Activated CD8-positive, alpha-beta memory T cell treated with anti-CD3 and anti-CD28 coated beads, Interleukin-2, amount 10 ng/mL, durations not matched to agents 7 days and 5 days (primary cell): ENCODE measurements around the gene SPATA45. TPM values are rescaled to one million over a fixed set of nuclear protein-coding genes. Genes with fewer than 3 reads are reported as not detected.
"Not testable (repeated sequence)": the region's sequence is repeated elsewhere in the genome, so short reads cannot be mapped to it uniquely, and the experiment has no call there.

Experiments used
- ATAC-seq: fragments of 150-1000 bp; cut with Tn5 transposase; one replicate; pipeline ENCODE4 v1.10.0; 2021; ENCODE audit warnings: moderate library complexity
- CTCF ChIA-PET: fragments of 350-600 bp; sonication (Branson Sonifier 250); formaldehyde crosslinking; loops from one replicate; lab custom pipeline; 2021; ENCODE audit warnings: antibody characterized with exemption; lab: Charles Lee
- DNase-seq: peaks from one replicate; pipeline ENCODE4 v3.0.0-alpha.2; 2020
- H3K27ac Mint-ChIP-seq: one replicate; pipeline ENCODE4 v1.8.0; 2021; ENCODE audit warnings: mild to moderate bottlenecking, mixed read lengths
- H3K27me3 Mint-ChIP-seq: one replicate; pipeline ENCODE4 v1.8.0; 2021; ENCODE audit warnings: mixed read lengths
- H3K36me3 Mint-ChIP-seq: one replicate; pipeline ENCODE4 v1.8.0; 2021; ENCODE audit warnings: mild to moderate bottlenecking, mixed read lengths
- H3K4me1 Mint-ChIP-seq: one replicate; pipeline ENCODE4 v1.8.0; 2021; ENCODE audit warnings: mixed read lengths
- H3K4me3 Mint-ChIP-seq: one replicate; pipeline ENCODE4 v1.8.0; 2021; ENCODE audit warnings: mild to moderate bottlenecking, moderate library complexity, mixed read lengths
- H3K9me3 Mint-ChIP-seq: one replicate; pipeline ENCODE4 v1.8.0; 2022; ENCODE audit warnings: low read depth, mixed read lengths
- total RNA-seq, 2 experiments: library from RNA; stranded (reverse); gene quantifications; one replicate each; pipeline ENCODE4 v1.2.3, GENCODE V29; 2021

Gene SPATA45
- total RNA-seq, 2 experiments from 2014 or later = not detected

GRCh38 chr1:212858461-212859265 lies 11.2 kb upstream of the SPATA45 start:
- CTCF ChIA-PET = interaction anchor here (1.1 to 1.3 kb wide), 2 partner anchors 13 to 77 kb away, joined by 3 to 4 read pairs; no protein-coding TSS in a partner anchor
- no peak overlapping the region for H3K4me3 Mint-ChIP-seq

GRCh38 chr1:212857992-212858460 lies 10.6 kb upstream of the SPATA45 start, which contains the start of gene FLVCR1:
Gene FLVCR1 (plus strand): TSS chr1:212858275. CDS start chr1:212858453, 178 bp downstream.
- Mint-ChIP-seq H3K36me3 (peaks cover 16% of the 10 kb centered on the region), H3K27me3 (no peaks in the 10 kb centered on the region), H3K27ac (peak within 1 kb of the TSS; percentile 96), H3K4me1 (peaks cover 15% of the 10 kb centered on the region), H3K4me3 (no peak within 1 kb of the TSS), H3K9me3 (no peaks in the 10 kb centered on the region)
- ATAC-seq = peak; percentile 99
- DNase-seq = peak; percentile 99
- CTCF ChIA-PET = interaction anchor here (0.6 to 1.3 kb wide), 2 partner anchors 76 to 108 kb away, joined by 3 to 4 read pairs; no protein-coding TSS in a partner anchor

More at GRCh38 chr1:212858461-212859265, 11.2 kb upstream of the SPATA45 start:
- H3K27me3 Mint-ChIP-seq = no peaks in the 10 kb centered on the region
- DNase-seq (peak; percentile 51), ATAC-seq (peak; percentile 32)
- H3K9me3 Mint-ChIP-seq = no peaks in the 10 kb centered on the region
- H3K36me3 Mint-ChIP-seq = peaks cover 15% of the 10 kb centered on the region
- peaks cover 17% of the 10 kb centered on the region for H3K4me1 Mint-ChIP-seq
- peak overlapping the region; percentile 96 for H3K27ac Mint-ChIP-seq

DNA sequence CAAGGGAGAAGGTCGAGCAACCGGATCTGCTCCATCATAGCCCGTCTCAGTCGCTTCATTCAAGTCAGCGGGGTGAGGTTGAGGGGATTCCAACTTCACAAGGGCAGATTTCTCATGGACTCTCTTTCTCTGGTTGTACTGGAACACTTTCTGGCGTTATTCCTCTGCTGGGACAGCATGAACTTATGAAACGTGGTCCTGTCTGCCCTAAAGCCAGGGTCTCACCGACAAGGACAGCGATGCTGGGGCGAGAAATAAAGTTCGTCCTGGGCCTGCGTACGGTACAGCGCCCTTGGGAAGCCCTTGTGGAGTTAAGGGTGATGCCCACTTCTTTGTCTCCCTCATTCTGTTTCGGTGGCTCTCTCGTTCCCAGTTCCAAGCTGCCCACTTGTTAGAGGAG lies 9.3 kb upstream of the SPATA45 start:
- H3K4me1 Mint-ChIP-seq = peaks cover 15% of the 10 kb centered on the region
- peaks cover 21% of the 10 kb centered on the region for H3K36me3 Mint-ChIP-seq
- CTCF ChIA-PET = interaction anchor here (0.8 kb wide), 1 partner anchor 192 kb away, joined by 4 read pairs; no protein-coding TSS in a partner anchor
- no peak for DNase-seq
- no peak overlapping the region for H3K4me3 Mint-ChIP-seq
- no peaks in the 10 kb centered on the region for H3K9me3 Mint-ChIP-seq
- no peaks in the 10 kb centered on the region for H3K27me3 Mint-ChIP-seq
- ATAC-seq = no peak
- H3K27ac Mint-ChIP-seq = no peak overlapping the region

DNA sequence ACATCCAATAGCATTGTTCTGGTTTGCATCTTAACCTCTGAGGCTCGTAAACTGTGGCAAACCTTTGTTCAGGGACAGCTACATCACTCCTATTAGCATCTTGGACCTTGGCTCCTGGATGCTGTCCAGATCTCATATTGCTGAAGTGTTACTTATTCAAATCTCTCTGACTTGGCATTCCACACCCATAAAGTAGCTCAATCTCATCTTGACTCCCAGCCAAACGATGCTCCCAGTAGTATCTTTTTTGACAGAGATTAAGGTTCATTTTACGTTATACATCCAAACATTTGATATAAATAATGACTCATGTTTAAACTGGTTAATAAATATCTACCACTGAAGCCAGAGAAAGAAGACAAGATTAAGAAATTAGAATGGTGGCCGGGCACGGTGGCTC lies 6.2 kb upstream of the SPATA45 start:
- CTCF ChIA-PET = interaction anchor here (1.2 kb wide), 1 partner anchor 15 kb away, joined by 3 read pairs; no protein-coding TSS in a partner anchor
- H3K4me1 Mint-ChIP-seq = peaks cover 12% of the 10 kb centered on the region
- H3K36me3 Mint-ChIP-seq = peaks cover 19% of the 10 kb centered on the region
- no peak overlapping the region for H3K4me3 Mint-ChIP-seq
- H3K27ac Mint-ChIP-seq = no peak overlapping the region
- H3K9me3 Mint-ChIP-seq = no peaks in the 10 kb centered on the region
- no peak for DNase-seq
- no peaks in the 10 kb centered on the region for H3K27me3 Mint-ChIP-seq
- no peak for ATAC-seq

DNA sequence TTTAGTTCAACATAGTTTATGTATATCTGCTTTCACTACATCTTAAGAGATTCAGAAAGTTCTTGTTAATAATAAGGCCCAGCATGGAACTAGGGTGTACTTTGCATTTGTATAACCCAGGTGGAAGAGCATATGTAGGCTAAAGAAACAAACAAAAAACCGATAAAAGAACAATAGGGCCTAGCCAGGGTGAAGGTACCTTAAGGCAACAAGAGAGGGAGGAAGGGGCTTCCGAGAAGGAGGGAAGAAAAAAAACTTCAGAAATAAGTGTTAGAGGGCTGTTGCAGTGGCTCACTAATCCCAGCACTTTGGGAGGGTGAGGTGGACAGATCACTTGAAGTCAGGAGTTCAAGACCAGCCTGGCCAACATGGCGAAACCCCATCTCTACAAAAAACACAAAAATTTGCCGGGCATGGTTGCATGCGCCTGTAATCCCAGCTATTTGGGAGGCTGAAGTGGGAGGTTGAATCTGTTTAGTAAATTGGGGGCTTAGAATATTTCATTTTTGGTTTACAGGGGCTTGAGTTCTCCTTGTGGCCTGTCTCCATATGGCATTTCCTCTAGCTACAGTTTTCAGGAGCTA lies 4.7 kb upstream of the SPATA45 start:
- CTCF ChIA-PET = interaction anchor here (0.6 kb wide), 1 partner anchor 46 kb away, joined by 3 read pairs; no protein-coding TSS in a partner anchor
- no peak for DNase-seq

DNA sequence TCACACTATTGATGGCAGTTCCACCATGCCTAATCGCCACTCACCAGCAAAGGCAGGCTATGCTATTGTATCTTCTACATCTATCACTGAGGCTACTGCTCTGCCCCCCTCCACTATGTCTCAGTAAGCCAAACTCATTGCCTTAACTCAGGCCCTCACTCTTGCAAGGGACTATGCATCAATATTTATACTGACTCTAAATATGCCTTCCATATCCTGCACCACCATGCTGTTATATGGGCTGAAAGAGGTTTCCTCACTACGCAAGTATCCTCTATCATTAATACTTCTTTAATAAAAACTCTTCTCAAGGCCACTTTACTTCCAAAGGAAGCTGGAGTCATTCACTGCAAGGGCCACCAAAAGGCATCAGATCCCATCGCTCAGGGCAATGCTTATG lies 2.9 kb downstream of the SPATA45 start:
- CTCF ChIA-PET = interaction anchor here (0.7 kb wide), 1 partner anchor 150 kb away, joined by 3 read pairs; no protein-coding TSS in a partner anchor
- not testable (repeated sequence) for H3K9me3 Mint-ChIP-seq, H3K27ac Mint-ChIP-seq, H3K4me3 Mint-ChIP-seq, H3K4me1 Mint-ChIP-seq, ATAC-seq, H3K36me3 Mint-ChIP-seq, DNase-seq, H3K27me3 Mint-ChIP-seq

More for the DNA sequence above, 4.7 kb upstream of the SPATA45 start:
- Mint-ChIP-seq H3K4me3 (no peak overlapping the region), H3K27me3 (no peaks in the 10 kb centered on the region), H3K36me3 (peaks cover 19% of the 10 kb centered on the region), H3K9me3 (no peaks in the 10 kb centered on the region), H3K4me1 (peaks cover 12% of the 10 kb centered on the region), H3K27ac (no peak overlapping the region)
- no peak for ATAC-seq

DNA sequence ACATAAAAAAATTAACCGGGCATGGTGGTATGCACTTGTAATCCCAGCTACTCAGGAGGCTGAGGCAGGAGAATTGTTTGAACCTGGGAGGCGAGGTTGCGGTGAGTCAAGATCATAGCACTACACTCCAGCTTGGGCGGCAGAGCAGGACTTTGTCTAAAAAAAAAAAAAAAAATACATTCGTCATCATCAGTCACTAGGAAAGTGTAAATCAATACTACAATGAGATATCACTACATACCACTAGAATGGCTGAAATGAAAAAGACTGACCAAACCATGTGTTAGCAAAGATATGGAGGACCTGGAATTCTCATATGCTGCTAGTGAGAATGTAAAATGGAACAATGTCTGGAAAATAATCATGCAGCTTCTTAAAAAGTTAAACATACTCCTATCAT lies 9.3 kb downstream of the SPATA45 start:
- Mint-ChIP-seq H3K36me3 (no peaks in the 10 kb centered on the region), H3K4me3 (no peak overlapping the region), H3K27me3 (no peaks in the 10 kb centered on the region), H3K27ac (no peak overlapping the region), H3K9me3 (no peaks in the 10 kb centered on the region), H3K4me1 (no peaks in the 10 kb centered on the region)
- CTCF ChIA-PET = interaction anchor here (1.7 kb wide), 1 partner anchor 16 kb away, joined by 3 read pairs; no protein-coding TSS in a partner anchor
- ATAC-seq (no peak), DNase-seq (no peak)

DNA sequence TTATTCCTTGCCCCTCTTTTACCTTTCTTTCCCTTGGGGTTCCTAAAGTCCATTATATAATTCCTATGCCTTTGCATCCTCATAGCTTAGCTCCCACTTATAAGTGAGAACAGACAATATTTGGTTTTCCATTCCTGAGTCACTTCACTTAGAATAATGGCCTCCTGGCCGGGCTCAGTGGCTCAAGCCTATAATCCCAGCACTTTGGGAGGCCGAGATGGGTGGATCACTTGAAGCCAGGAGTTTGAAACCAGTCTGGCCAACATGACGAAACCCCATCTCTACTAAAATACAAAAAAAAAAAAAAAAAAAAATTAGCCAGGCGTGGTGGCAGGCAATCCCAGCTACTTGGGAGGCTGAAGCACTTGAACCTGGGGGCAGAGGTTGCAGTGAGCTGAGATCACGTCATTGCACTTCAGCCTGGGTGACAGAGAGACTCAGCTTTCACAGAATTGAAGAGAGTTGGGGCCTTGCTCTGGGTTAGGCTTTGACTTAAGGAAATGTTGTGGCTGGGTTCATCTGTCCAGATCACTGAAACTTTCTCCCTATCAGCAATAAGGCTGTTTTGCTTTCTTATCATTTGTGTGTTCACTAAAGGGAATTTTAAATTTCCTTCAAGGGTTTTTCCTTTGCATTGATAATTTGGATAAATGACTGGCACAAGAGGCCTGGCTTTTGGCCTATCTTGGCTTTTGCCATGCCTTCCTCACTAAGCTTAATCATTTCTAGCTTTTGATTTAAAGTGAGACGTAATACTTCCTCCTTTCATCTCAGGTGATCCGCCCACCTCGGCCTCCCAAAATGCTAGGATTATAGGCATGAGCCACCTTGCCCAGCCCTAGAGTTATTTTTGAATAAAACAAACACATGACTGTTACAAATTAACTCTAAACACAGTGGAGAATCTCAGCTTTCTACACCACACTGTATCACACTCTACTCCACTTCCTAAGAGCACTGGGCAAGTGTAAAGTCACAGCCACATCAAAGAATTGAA lies 13.9 kb downstream of the SPATA45 start:
- CTCF ChIA-PET, H3K36me3 Mint-ChIP-seq, ATAC-seq: not testable (repeated sequence)

DNA sequence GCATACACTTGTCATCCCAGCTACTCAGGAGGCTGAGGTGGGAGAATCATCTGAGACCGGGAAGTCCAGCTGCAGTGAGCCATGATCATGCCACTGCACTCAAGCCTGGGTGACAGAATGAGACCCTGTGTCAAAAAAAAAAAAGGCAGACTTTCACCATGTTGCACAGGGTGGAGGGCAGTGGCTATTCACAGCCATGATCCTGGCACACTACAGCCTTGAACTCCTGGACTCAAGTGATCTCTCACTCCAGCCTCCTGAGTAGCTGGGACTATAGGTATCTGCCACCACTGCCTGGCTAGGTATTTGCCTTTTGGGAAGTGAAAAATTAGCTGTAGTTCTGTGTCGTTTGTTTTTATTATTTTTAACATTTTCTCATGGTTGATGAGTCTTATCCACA lies 19.1 kb downstream of the SPATA45 start:
- Mint-ChIP-seq H3K36me3 (peaks cover 5% of the 10 kb centered on the region), H3K27ac (no peak overlapping the region), H3K4me3 (no peak overlapping the region), H3K9me3 (peaks cover 12% of the 10 kb centered on the region), H3K27me3 (no peaks in the 10 kb centered on the region), H3K4me1 (no peaks in the 10 kb centered on the region)
- DNase-seq = no peak
- CTCF ChIA-PET = interaction anchor here (1.1 kb wide), 1 partner anchor 13 kb away, joined by 3 read pairs; no protein-coding TSS in a partner anchor
- ATAC-seq = no peak

More for the DNA sequence above, 13.9 kb downstream of the SPATA45 start:
- not testable (repeated sequence) for H3K27me3 Mint-ChIP-seq, H3K9me3 Mint-ChIP-seq, H3K27ac Mint-ChIP-seq, H3K4me3 Mint-ChIP-seq, H3K4me1 Mint-ChIP-seq, DNase-seq

DNA sequence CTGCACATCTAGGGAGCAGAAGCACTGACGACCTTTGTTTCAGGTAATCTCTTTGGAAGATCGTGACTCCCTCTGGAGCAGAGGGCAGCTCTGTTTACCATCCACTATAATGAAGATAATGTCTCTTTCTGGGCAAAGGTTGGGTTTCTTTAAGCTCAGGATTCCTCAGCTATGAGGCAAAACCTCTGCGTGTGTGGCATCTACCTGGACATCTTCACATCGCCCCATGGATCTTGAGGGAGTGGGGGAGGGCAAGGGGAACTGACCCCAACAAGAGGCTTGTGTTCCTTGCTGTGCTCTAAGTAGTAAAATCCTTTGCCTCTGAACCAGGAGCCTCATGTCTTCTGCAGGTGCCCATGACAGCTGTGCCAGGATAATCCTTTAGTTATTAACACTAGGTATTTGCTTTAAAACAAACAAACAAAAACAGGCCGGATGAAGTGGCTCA lies 19.6 kb downstream of the SPATA45 start:
- no peaks in the 10 kb centered on the region for H3K4me1 Mint-ChIP-seq
- H3K4me3 Mint-ChIP-seq = no peak overlapping the region
- H3K36me3 Mint-ChIP-seq = peaks cover 6% of the 10 kb centered on the region
- DNase-seq = no peak
- peaks cover 14% of the 10 kb centered on the region for H3K9me3 Mint-ChIP-seq
- no peaks in the 10 kb centered on the region for H3K27me3 Mint-ChIP-seq
- no peak for ATAC-seq
- no peak overlapping the region for H3K27ac Mint-ChIP-seq
- CTCF ChIA-PET = interaction anchor here (0.9 to 1.1 kb wide), 2 partner anchors 13 kb away, joined by 3 read pairs; no protein-coding TSS in a partner anchor

DNA sequence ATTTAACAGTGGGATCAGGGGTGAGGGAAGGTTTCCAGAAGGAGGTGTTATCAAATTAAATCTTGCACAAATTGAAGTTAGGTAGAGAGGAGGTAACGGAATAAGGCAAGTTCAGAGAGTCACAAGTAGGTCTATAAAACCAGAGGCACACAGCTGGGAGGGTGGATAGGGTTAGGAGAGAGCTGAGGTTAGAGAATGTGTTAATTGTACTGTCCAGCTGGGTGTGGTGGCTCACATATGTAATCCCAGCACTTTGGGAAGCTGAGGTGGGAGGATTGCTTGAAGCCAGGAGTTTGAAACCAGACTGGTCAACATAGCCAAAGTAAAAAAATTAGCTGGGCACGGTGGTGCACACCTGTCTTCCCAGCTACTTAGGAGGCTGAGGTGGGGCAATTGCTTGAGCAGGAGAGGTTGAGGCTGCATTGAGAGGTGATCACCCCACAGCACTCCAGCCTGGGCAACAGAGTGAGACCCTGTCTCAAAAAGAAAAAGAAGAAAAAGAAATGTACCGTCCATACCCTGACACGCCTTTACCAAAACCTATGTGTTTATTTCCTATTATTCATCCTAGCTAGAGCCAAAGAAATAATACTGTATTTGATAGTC lies 20.2 kb downstream of the SPATA45 start:
- Mint-ChIP-seq H3K4me1 (no peaks in the 10 kb centered on the region), H3K9me3 (peaks cover 14% of the 10 kb centered on the region), H3K27me3 (no peaks in the 10 kb centered on the region), H3K4me3 (no peak overlapping the region), H3K36me3 (peaks cover 6% of the 10 kb centered on the region), H3K27ac (no peak overlapping the region)
- ATAC-seq = no peak
- CTCF ChIA-PET = interaction anchor here (0.9 kb wide), 1 partner anchor 14 kb away, joined by 3 read pairs; no protein-coding TSS in a partner anchor
- no peak for DNase-seq
